Airway epithelial cell (primary cell): ENCODE measurements around the gene SPRR2F. TPM values are rescaled to one million over a fixed set of nuclear protein-coding genes. Genes with fewer than 3 reads are reported as not detected.

Experiments
- total RNA-seq: library from RNA; depleted of rRNA; stranded (reverse); fragments of >200 nt; gene quantifications from 2 replicates; pipeline ENCODE4 v1.2.3, GENCODE V29; 2015

Gene SPRR2F, protein sequence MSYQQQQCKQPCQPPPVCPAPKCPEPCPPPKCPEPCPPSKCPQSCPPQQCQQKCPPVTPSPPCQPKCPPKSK
- 0.28 TPM in 1 of 2 replicates, not detected in the other for total RNA-seq

DNA sequence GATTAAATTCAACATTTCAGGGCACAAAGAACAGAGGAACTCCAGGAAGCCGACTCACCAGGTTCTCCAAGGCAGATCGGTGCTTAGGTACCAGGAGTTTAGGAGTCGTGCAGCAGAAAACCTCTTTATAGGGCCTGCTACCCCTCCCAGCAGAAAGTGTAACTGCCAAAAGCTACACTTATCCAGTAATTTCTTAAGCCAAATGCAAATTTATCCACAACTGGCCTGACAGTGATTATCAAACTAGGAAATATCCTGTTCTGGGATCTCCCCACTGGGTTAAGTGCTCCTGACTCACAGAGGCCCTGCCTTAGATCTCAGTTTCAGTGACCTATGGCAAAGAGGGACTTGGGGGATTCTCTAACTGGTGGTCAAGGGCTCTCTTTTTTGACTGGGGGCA lies at the start of gene SPRR2F:
TSS of gene SPRR2F (minus strand) at position 101 of the 400 bp plus-strand sequence. CDS start 783 bp downstream, outside the sequence.

DNA sequence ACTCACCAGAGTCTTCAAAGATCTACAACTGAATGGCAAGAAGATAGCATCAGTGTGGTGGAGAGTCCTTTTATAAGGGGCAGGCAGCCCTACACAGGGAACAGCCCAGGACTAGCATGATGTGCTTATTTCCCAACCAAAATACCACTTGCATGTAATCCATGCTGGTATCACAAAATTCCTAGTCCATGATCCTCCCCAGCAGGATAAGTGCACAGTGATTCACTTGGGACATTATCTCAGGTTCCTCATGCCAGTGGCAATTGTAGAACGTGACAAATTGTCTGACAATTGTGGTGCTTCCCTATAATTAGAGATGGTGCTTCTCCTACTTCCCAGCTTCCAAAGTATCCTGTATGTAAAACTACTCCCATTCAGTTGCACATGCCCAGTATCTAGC lies 37.5 kb upstream of the SPRR2F start, which contains the start of gene SPRR2G:
TSS of gene SPRR2G (minus strand) at position 45 of the 400 bp plus-strand sequence. CDS start 780 bp downstream, outside the sequence.

DNA sequence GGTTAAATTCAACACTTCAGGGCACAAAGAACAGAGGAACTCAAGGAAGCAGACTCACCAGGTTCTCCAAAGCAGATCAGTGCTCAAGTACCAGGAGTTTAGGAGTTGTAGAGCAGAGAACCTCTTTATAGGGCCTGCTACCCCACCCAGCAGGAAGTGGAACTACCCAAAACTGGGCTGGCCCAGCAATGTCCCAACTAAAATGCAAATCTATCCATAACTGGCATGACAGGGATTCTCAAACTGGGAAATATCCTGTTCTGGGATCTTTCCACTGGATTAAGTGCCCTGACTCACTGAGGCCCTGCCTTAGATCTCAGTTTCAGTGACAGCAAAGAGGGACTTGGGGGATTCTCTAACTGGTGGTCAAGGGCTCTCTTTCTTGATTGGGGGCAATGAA lies 18.9 kb downstream of the SPRR2F start, which contains the start of gene SPRR2E:
TSS of gene SPRR2E (minus strand) at position 101 of the 400 bp plus-strand sequence. CDS start 775 bp downstream, outside the sequence.

DNA sequence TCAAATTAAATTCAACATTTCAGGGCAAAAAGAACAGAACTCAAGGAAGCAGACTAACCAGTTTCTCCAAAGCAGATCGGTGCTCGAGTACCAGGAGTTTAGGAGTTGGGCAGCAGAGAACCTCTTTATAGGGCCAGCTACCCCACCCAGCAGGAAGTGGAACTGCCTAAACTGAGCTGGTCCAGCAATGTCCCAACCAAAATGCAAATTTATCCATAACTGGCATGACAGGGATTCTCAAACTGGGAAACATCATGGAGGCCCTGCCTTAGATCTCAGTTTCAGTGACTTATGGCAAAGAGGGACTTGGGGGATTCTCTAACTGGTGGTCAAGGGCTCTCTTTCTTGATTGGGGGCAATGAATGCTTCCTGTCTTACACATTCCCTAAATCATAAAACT lies 41.8 kb downstream of the SPRR2F start, which contains the start of gene SPRR2B:
TSS of gene SPRR2B (minus strand) at position 101 of the 400 bp plus-strand sequence. CDS start 772 bp downstream, outside the sequence.

Other genes with a start within 250 kb of the SPRR2F start
- gene SMCP, start 235.2 kb downstream of the SPRR2F start, total RNA-seq = not detected in 2 replicates
- 46.3 and 60.1 TPM in 2 replicates for gene IVL, start 205.0 kb downstream of the SPRR2F start, total RNA-seq
- 0.71 TPM in 1 of 2 replicates, not detected in the other for gene SPRR5, start 166.3 kb downstream of the SPRR2F start, total RNA-seq
- not detected in 2 replicates for gene SPRR4, start 142.9 kb downstream of the SPRR2F start, total RNA-seq
- 83.3 and 172 TPM in 2 replicates for gene SPRR1A, start 129.4 kb downstream of the SPRR2F start, total RNA-seq
- gene SPRR3, start 111.8 kb downstream of the SPRR2F start, total RNA-seq = 286 and 324 TPM in 2 replicates
- gene SPRR1B, start 82.3 kb downstream of the SPRR2F start, total RNA-seq = 1,378 and 2,304 TPM in 2 replicates
- gene SPRR2D, start 72.4 kb downstream of the SPRR2F start, total RNA-seq = 14.5 and 17.9 TPM in 2 replicates
- gene SPRR2A, start 56.0 kb downstream of the SPRR2F start, total RNA-seq = 8.3 and 8.4 TPM in 2 replicates
- not detected in 2 replicates for gene SPRR2B, start 41.9 kb downstream of the SPRR2F start, total RNA-seq
- gene SPRR2E, start 19.0 kb downstream of the SPRR2F start, total RNA-seq = 5.4 and 6.5 TPM in 2 replicates
- not detected in 2 replicates for gene SPRR2G, start 37.4 kb upstream of the SPRR2F start, total RNA-seq
- not detected in 2 replicates for gene LELP1, start 89.9 kb upstream of the SPRR2F start, total RNA-seq
- gene PRR9, start 104.1 kb upstream of the SPRR2F start, total RNA-seq = not detected in 2 replicates
- gene LORICRIN, start 146.2 kb upstream of the SPRR2F start, total RNA-seq = not detected in 2 replicates
- 2.5 and 6.0 TPM in 2 replicates for gene PGLYRP3, start 199.4 kb upstream of the SPRR2F start, total RNA-seq
- 3.5 and 10.7 TPM in 2 replicates for gene PGLYRP4, start 235.3 kb upstream of the SPRR2F start, total RNA-seq
- 4,961 and 5,057 TPM in 2 replicates for gene S100A9, start 244.3 kb upstream of the SPRR2F start, total RNA-seq